Testis (tissue), 2 donors: ENCODE data around the gene SDK1.

Experiments
- CTCF ChIP-seq, 3 experiments: fragments of 450-650 bp in 2 of 3; fragments of 200-600 bp in 1 of 3; sonication (generic) in 1 of 3; IDR thresholded peaks; one replicate each; pipeline ENCODE4 v1.5.1; 2016 to 2019; ENCODE audit warnings: antibody characterized with exemption in 3 of 3, mild to moderate bottlenecking in 2 of 3, moderate library complexity in 1 of 3
- POLR2A ChIP-seq: fragments of 450-650 bp; IDR thresholded peaks from one replicate; pipeline ENCODE4 v1.6.1; 2017; ENCODE audit warnings: antibody characterized with exemption, mild to moderate bottlenecking, moderate library complexity

- TF ChIP-seq CTCF (IDR thresholded peaks at IDR 0.05) (no peak), POLR2A (no peak)
Observed at GRCh38 chr7:4270941-4271715, 970.1 kb downstream of the SDK1 start.
